Activated CD4-positive, CD25-positive, alpha-beta regulatory T cell treated with anti-CD3 and anti-CD28 coated beads, Interleukin-2, amount 50 U/mL, for 16 hours (primary cell): Measurements from ENCODE around the gene MYO16.

ENCODE experiments used
- DNase-seq: peaks from one replicate; pipeline ENCODE4 v3.0.0-alpha.2; 2020; ENCODE audit warnings: low read depth, low spot score

The MYO16 gene

GRCh38 chr13:108629181-108629752 is at the start of gene MYO16:
Gene MYO16 (plus strand): TSS chr13:108629611. CDS start chr13:108629845, 234 bp downstream.
- no peak for DNase-seq

GRCh38 chr13:108586826-108587225 is 42.6 kb upstream of the MYO16 start:
- no peak for DNase-seq

- no peak for DNase-seq
Observed at GRCh38 chr13:108588516-108588915, 40.9 kb upstream of the MYO16 start.

- DNase-seq, result no peak
Observed at GRCh38 chr13:108594153-108594552, 35.3 kb upstream of the MYO16 start.

GRCh38 chr13:108595436-108596274 is 33.8 kb upstream of the MYO16 start:
- no peak for DNase-seq

- no peak for DNase-seq
Observed at GRCh38 chr13:108597943-108598342, 31.5 kb upstream of the MYO16 start.

GRCh38 chr13:108606424-108606823 is 23.0 kb upstream of the MYO16 start:
- no peak for DNase-seq

- DNase-seq, result no peak
Observed at GRCh38 chr13:108609353-108609752, 20.1 kb upstream of the MYO16 start.

- DNase-seq, result no peak
Observed at GRCh38 chr13:108610507-108610906, 18.9 kb upstream of the MYO16 start.

GRCh38 chr13:108615241-108615640 is 14.2 kb upstream of the MYO16 start:
- DNase-seq, result no peak

GRCh38 chr13:108618233-108618632 is 11.2 kb upstream of the MYO16 start:
- DNase-seq, result no peak

GRCh38 chr13:108621462-108621861 is 7.9 kb upstream of the MYO16 start:
- no peak for DNase-seq

- DNase-seq, result no peak
Observed at GRCh38 chr13:108624108-108624507, 5.3 kb upstream of the MYO16 start.

GRCh38 chr13:108624979-108625378 is 4.4 kb upstream of the MYO16 start:
- no peak for DNase-seq

- DNase-seq, result no peak
Observed at GRCh38 chr13:108629988-108630387, 577 bp downstream of the MYO16 start.

GRCh38 chr13:108632649-108633167 is 3.3 kb downstream of the MYO16 start:
- DNase-seq, result no peak

GRCh38 chr13:108638901-108639300 is 9.5 kb downstream of the MYO16 start:
- no peak for DNase-seq

GRCh38 chr13:108643646-108644353 is 14.4 kb downstream of the MYO16 start:
- no peak for DNase-seq

GRCh38 chr13:108645376-108645775 is 16.0 kb downstream of the MYO16 start:
- DNase-seq, result no peak

- no peak for DNase-seq
Observed at GRCh38 chr13:108650271-108650670, 20.9 kb downstream of the MYO16 start.

- DNase-seq, result no peak
Observed at GRCh38 chr13:108656742-108657141, 27.3 kb downstream of the MYO16 start.

- DNase-seq, result no peak
Observed at GRCh38 chr13:108657519-108657918, 28.1 kb downstream of the MYO16 start.
